ENCODE results near the gene ENTPD8.

DNA sequence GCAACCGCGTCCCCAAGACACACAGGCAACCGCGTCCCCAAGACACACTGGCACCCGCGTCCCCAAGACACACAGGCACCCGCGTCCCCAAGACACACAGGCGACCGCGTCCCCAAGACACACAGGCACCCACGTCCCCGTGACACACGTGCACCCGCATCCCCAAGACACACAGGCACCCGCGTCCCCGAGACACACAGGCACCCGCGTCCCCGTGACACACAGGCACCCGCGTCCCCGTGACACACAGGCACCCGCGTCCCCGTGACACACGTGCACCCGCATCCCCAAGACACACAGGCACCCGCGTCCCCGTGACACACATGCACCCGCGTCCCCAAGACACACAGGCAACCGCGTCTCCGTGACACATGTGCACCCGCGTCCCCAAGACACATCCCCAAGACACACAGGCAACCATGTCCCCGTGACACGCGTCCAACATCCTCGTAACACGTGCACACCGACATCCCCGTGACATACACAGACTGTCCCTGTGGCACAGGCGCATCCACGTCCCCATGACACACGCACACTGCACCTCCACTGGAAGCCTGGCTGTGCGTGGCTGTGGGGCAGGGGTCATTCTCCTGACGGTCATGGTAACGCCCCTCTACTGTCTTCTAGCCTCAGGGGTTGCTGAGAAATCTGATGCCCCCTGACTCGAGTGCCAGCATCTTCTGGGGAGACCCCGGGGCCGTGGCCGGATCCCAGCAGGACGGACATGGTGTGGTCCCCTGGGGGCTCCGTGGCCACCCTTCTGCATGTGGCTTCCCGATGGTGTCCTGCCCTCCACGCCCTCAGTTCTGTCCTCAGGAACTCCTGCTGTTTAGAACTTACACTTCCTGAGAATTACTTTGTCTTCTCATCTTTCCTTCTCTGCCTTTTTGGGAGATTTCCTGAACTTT lies 42.3 kb downstream of the ENTPD8 start:
- TF ChIP-seq, protein P1, sequence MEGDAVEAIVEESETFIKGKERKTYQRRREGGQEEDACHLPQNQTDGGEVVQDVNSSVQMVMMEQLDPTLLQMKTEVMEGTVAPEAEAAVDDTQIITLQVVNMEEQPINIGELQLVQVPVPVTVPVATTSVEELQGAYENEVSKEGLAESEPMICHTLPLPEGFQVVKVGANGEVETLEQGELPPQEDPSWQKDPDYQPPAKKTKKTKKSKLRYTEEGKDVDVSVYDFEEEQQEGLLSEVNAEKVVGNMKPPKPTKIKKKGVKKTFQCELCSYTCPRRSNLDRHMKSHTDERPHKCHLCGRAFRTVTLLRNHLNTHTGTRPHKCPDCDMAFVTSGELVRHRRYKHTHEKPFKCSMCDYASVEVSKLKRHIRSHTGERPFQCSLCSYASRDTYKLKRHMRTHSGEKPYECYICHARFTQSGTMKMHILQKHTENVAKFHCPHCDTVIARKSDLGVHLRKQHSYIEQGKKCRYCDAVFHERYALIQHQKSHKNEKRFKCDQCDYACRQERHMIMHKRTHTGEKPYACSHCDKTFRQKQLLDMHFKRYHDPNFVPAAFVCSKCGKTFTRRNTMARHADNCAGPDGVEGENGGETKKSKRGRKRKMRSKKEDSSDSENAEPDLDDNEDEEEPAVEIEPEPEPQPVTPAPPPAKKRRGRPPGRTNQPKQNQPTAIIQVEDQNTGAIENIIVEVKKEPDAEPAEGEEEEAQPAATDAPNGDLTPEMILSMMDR (conservative IDR thresholded peaks at IDR 0.05; ENCODE audit: low read depth, low read length): no peak
- TF ChIP-seq EZH2phosphoT487 (IDR thresholded peaks at IDR 0.05; ENCODE audit: borderline replicate concordance, low read length) (no peak), EZH2 (IDR thresholded peaks at IDR 0.05; ENCODE audit: low read length, unreplicated experiment) (no peak)
